Renal cortical epithelial cell (primary cell): ENCODE data around the gene C1orf105. TPM values are rescaled to one million over a fixed set of nuclear protein-coding genes. Genes with fewer than 3 reads are reported as not detected.

Source experiments
- DNase-seq: peaks from one replicate; pipeline ENCODE4 v3.0.0-alpha.2; 2011; ENCODE audit warnings: low read depth
- total RNA-seq: library from RNA; depleted of rRNA; stranded (reverse); fragments of >200 nt; gene quantifications from 2 replicates; pipeline ENCODE4 v1.2.3, GENCODE V29; 2014

Gene C1orf105
- total RNA-seq, 1 donor from 2014 or later, result not detected

GRCh38 chr1:172457479-172458130, 37.1 kb downstream of the C1orf105 start:
- DNase-seq, result no peak

- DNase-seq, result no peak
These were observed 39.7 kb downstream of the C1orf105 start for GRCh38 chr1:172460177-172460576.

- DNase-seq, result peak; percentile 52
These were observed 40.4 kb downstream of the C1orf105 start for GRCh38 chr1:172460887-172461315.

- no peak for DNase-seq
These were observed 45.1 kb downstream of the C1orf105 start for GRCh38 chr1:172465617-172466016.

GRCh38 chr1:172466795-172467407, 46.4 kb downstream of the C1orf105 start:
- peak; percentile 84 for DNase-seq

GRCh38 chr1:172467446-172467845, 47.0 kb downstream of the C1orf105 start:
- DNase-seq, result no peak

- DNase-seq, result no peak
These were observed 47.8 kb downstream of the C1orf105 start for GRCh38 chr1:172468296-172468695.

GRCh38 chr1:172469717-172470116, 49.2 kb downstream of the C1orf105 start:
- no peak for DNase-seq

- no peak for DNase-seq
These were observed 49.7 kb downstream of the C1orf105 start for GRCh38 chr1:172470149-172470548.

- no peak for DNase-seq
These were observed 51.2 kb downstream of the C1orf105 start for GRCh38 chr1:172471666-172472065.

GRCh38 chr1:172472495-172472894, 52.0 kb downstream of the C1orf105 start:
- DNase-seq, result no peak

- DNase-seq, result no peak
These were observed 52.8 kb downstream of the C1orf105 start for GRCh38 chr1:172473302-172473701.

GRCh38 chr1:172473842-172474241, 53.4 kb downstream of the C1orf105 start:
- no peak for DNase-seq

GRCh38 chr1:172476218-172476811, 55.8 kb downstream of the C1orf105 start:
- DNase-seq, result peak; percentile 80

- no peak for DNase-seq
These were observed 56.7 kb downstream of the C1orf105 start for GRCh38 chr1:172477216-172477615.

GRCh38 chr1:172477741-172478140, 57.3 kb downstream of the C1orf105 start:
- DNase-seq, result peak; percentile 37

GRCh38 chr1:172478485-172478884, 58.0 kb downstream of the C1orf105 start:
- no peak for DNase-seq

- no peak for DNase-seq
These were observed 59.9 kb downstream of the C1orf105 start for GRCh38 chr1:172480431-172480830.

GRCh38 chr1:172482044-172482443, 61.6 kb downstream of the C1orf105 start:
- DNase-seq, result peak; percentile 40

GRCh38 chr1:172483448-172483847, 63.0 kb downstream of the C1orf105 start:
- peak; percentile 41 for DNase-seq

GRCh38 chr1:172484252-172484651, 63.8 kb downstream of the C1orf105 start:
- DNase-seq, result no peak

- no peak for DNase-seq
These were observed 65.1 kb downstream of the C1orf105 start for GRCh38 chr1:172485626-172486025.

- no peak for DNase-seq
These were observed 66.4 kb downstream of the C1orf105 start for GRCh38 chr1:172486805-172487454.
